SK-N-SH treated with all-trans-retinoic acid at 6 μM for 48 hours (cell line): Measurements from ENCODE around the gene IDUA.

Experiments
- CSDC2 ChIP-seq: fragments of 250-450 bp; sonication (Bioruptor Pico); IDR thresholded peaks from 2 replicates; pipeline ENCODE4 v1.5.0; 2020; ENCODE audit warnings: mild to moderate bottlenecking, moderate library complexity
- GLIS3 ChIP-seq: fragments of 250-450 bp; sonication (Bioruptor Pico); IDR thresholded peaks from 2 replicates; pipeline ENCODE4 v1.5.0; 2020; ENCODE audit warnings: mild to moderate bottlenecking, moderate library complexity
- ISL1 ChIP-seq: fragments of 250-450 bp; sonication (Bioruptor Pico); IDR thresholded peaks from 2 replicates; pipeline ENCODE4 v2.1.2; 2022; ENCODE audit warnings: mild to moderate bottlenecking, moderate library complexity
- PATZ1 ChIP-seq: fragments of 250-450 bp; sonication (Bioruptor Pico); IDR thresholded peaks from 2 replicates; pipeline ENCODE4 v1.8.0; 2020; ENCODE audit warnings: mild to moderate bottlenecking, moderate library complexity, borderline replicate concordance
- PPARA ChIP-seq: fragments of 250-450 bp; sonication (Bioruptor Pico); IDR thresholded peaks from 2 replicates; pipeline ENCODE4 v1.5.0; 2020; ENCODE audit warnings: mild to moderate bottlenecking, borderline replicate concordance
- RARB ChIP-seq: fragments of 250-450 bp; sonication (Bioruptor Pico); IDR thresholded peaks from 2 replicates; pipeline ENCODE4 v1.8.0; 2021; ENCODE audit warnings: mild to moderate bottlenecking, moderate library complexity
- TSHZ2 ChIP-seq: fragments of 250-450 bp; sonication (Bioruptor Pico); IDR thresholded peaks from 2 replicates; pipeline ENCODE4 v1.5.0; 2020; ENCODE audit warnings: mild to moderate bottlenecking, moderate library complexity
- ZFP3 ChIP-seq: fragments of 250-450 bp; sonication (Bioruptor Pico); IDR thresholded peaks from 2 replicates; pipeline ENCODE4 v1.5.0; 2020; ENCODE audit warnings: mild to moderate bottlenecking, moderate library complexity
- ZNF8 ChIP-seq: fragments of 450-650 bp; formaldehyde crosslinking; IDR thresholded peaks from 2 replicates; pipeline ENCODE4 v1.5.0; 2020; ENCODE audit warnings: mild to moderate bottlenecking, moderate library complexity
- TF ChIP-seq, protein P1 (sequence below): fragments of 250-450 bp; sonication (Bioruptor Pico); IDR thresholded peaks from 2 replicates; pipeline ENCODE4 v1.5.1; 2020; ENCODE audit warnings: low read depth, mild to moderate bottlenecking, moderate library complexity

DNA sequence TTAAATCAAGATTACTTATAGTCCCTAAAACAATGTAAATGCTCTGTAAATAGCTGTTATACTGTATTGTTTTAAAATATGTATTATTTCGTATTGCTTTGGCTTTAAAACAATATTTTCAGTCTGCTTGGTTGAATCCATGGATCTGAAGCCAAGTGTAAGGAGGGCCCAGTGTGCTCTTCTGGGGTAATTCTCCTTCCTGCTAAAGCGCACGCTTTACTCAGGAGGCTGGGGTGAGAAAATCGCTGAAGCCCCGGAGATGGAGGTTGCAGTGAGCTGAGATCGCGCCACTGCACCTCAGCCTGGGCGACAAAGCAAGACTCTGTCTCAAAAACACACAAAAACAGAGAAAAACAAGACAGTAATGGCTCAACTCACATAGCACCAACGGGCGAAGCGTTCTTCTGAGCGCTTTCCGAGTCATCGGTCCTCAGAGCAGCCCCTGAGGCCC is 391 bp upstream of the IDUA start:
- no peak for TF ChIP-seq RARB
- TF ChIP-seq GLIS3 (CRISPR knock-in tag): no peak
- TF ChIP-seq TSHZ2 (CRISPR knock-in tag): no peak
- TF ChIP-seq CSDC2 (CRISPR knock-in tag): no peak
- no peak for TF ChIP-seq ISL1 (CRISPR knock-in tag)
- TF ChIP-seq ZNF8 (CRISPR knock-in tag): no peak
- no peak for TF ChIP-seq ZFP3 (CRISPR knock-in tag)
- no peak for TF ChIP-seq PATZ1 (CRISPR knock-in tag)
- TF ChIP-seq, protein P1, sequence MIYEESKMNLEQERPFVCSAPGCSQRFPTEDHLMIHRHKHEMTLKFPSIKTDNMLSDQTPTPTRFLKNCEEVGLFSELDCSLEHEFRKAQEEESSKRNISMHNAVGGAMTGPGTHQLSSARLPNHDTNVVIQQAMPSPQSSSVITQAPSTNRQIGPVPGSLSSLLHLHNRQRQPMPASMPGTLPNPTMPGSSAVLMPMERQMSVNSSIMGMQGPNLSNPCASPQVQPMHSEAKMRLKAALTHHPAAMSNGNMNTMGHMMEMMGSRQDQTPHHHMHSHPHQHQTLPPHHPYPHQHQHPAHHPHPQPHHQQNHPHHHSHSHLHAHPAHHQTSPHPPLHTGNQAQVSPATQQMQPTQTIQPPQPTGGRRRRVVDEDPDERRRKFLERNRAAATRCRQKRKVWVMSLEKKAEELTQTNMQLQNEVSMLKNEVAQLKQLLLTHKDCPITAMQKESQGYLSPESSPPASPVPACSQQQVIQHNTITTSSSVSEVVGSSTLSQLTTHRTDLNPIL: no peak
- TF ChIP-seq PPARA: no peak
